GM12892 (cell line): Measurements from ENCODE around the gene MTOR.

Experiments
- POLR2A ChIP-seq: IDR thresholded peaks from 2 replicates; pipeline ENCODE4 v1.6.1; 2011; ENCODE audit warnings: low read depth, low read length, control low read depth
- POLR2AphosphoS5 ChIP-seq: IDR thresholded peaks from 2 replicates; pipeline ENCODE4 v1.6.1; 2011; ENCODE audit warnings: low read depth, low read length, control low read depth
- TAF1 ChIP-seq: IDR thresholded peaks from 2 replicates; pipeline ENCODE4 v1.6.1; 2011; ENCODE audit warnings: low read depth, mild to moderate bottlenecking, control low read depth, low read length, borderline replicate concordance

- TF ChIP-seq TAF1 (no peak), POLR2A (no peak), POLR2AphosphoS5 (no peak)
Measured at GRCh38 chr1:11279630-11280029, 17.3 kb upstream of the MTOR start.
